ENCODE measurements around the gene RAB9B. TPM values are rescaled to one million over a fixed set of nuclear protein-coding genes. Genes with fewer than 3 reads are reported as not detected.

The RAB9B gene
- total and polyA plus RNA-seq, 2 of the 13 experiments (the other 11 are each of a cell fraction or from before 2014, with no cell fraction given), result 0.04 TPM; not detected in 1

GRCh38 chrX:103774070-103774642 lies 57.9 kb downstream of the RAB9B start:
- intact Hi-C loops (cut with micrococcal nuclease; ENCODE audit: unreplicated experiment), result no loop called here
- ChIA-PET CTCF (ENCODE audit: low intra/inter-chr PET ratio, low total read pairs) (no interaction called here), POLR2A (no interaction called here)
- Histone ChIP-seq H3K4me3 (replicated peaks in 1 of 3; ENCODE audit: insufficient read depth in 1 of 3, low read depth in 2 of 3, low read length in 3 of 3) (no peak overlapping the region), H3K4me2 (ENCODE audit: low read depth, low read length) (no peak overlapping the region), H3K27me3 (ENCODE audit: control insufficient read depth in 1 of 2, insufficient read depth in 2 of 2, low read length in 2 of 2) (no peaks in the 10 kb centered on the region; a peak in 2 of 5 replicates), H4K20me1 (ENCODE audit: insufficient read depth, low read length) (no peaks in the 10 kb centered on the region), H3K4me1 (ENCODE audit: insufficient read depth, low read length) (no peaks in the 10 kb centered on the region), H3K79me2 (ENCODE audit: insufficient read depth, low read length) (no peaks in the 10 kb centered on the region), H3K9me3 (ENCODE audit: low read length) (no peaks in the 10 kb centered on the region), H2AFZ (ENCODE audit: low read length) (no peak overlapping the region), H3K27ac (ENCODE audit: extremely low read length, insufficient read depth, low read length) (no peak overlapping the region), H3K9ac (ENCODE audit: insufficient read depth, low read depth, low read length) (no peak overlapping the region), H3K36me3 (replicated peaks in 1 of 2; ENCODE audit: control insufficient read depth in 1 of 2, insufficient read depth in 2 of 2, low read length in 2 of 2) (no peaks in the 10 kb centered on the region)
- peak; percentile 1 for DNase-seq (ENCODE audit: low spot score)
- 4% methylated on average over 4 of the region's 6 CpGs for WGBS (ENCODE audit: low lambda C conversion rate)
- TF ChIP-seq CTCF (CRISPR knock-in tag; IDR thresholded peaks at IDR 0.05) (0 out of 2 replicates have a peak, but pooled peaks have one; percentile 9), ESRRA (CRISPR knock-in tag; IDR thresholded peaks at IDR 0.05; ENCODE audit: low read depth) (no peak)
- FAIRE-seq, result no peak
- BruUV-seq (replicated peaks), result no TSS peak
- no peak for ATAC-seq
- in situ Hi-C loops (cut with HindIII; ENCODE audit: extremely low pct_ligation_motif_present, low pct_unique_long_range_greater_than_20kb), result no loop called here

- Histone ChIP-seq H3K27ac (ENCODE audit: extremely low read length, insufficient read depth, low read length) (no peak overlapping the region), H3K4me2 (ENCODE audit: low read depth, low read length) (no peak overlapping the region), H3K9me3 (ENCODE audit: low read length) (no peaks in the 10 kb centered on the region), H3K36me3 (replicated peaks in 1 of 2; ENCODE audit: control insufficient read depth in 1 of 2, insufficient read depth in 2 of 2, low read length in 2 of 2) (no peaks in the 10 kb centered on the region), H2AFZ (ENCODE audit: low read length) (no peak overlapping the region), H3K9ac (ENCODE audit: insufficient read depth, low read depth, low read length) (no peak overlapping the region), H3K4me3 (replicated peaks in 1 of 3; ENCODE audit: insufficient read depth in 1 of 3, low read depth in 2 of 3, low read length in 3 of 3) (no peak overlapping the region), H4K20me1 (ENCODE audit: insufficient read depth, low read length) (no peaks in the 10 kb centered on the region), H3K79me2 (ENCODE audit: insufficient read depth, low read length) (no peaks in the 10 kb centered on the region), H3K27me3 (ENCODE audit: control insufficient read depth in 1 of 2, insufficient read depth in 2 of 2, low read length in 2 of 2) (no peaks in the 10 kb centered on the region; a peak in 2 of 5 replicates), H3K4me1 (ENCODE audit: insufficient read depth, low read length) (no peaks in the 10 kb centered on the region)
- TF ChIP-seq ZSCAN5A (CRISPR knock-in tag; IDR thresholded peaks at IDR 0.05; ENCODE audit: borderline replicate concordance) (no peak), ZNF737 (CRISPR knock-in tag; IDR thresholded peaks at IDR 0.05; ENCODE audit: borderline replicate concordance) (no peak), ETV5 (CRISPR knock-in tag; IDR thresholded peaks at IDR 0.05; ENCODE audit: borderline replicate concordance) (no peak), HNRNPLL (IDR thresholded peaks at IDR 0.05; ENCODE audit: low read depth, low read length, poor library complexity, severe bottlenecking) (no peak), ZNF432 (CRISPR knock-in tag; IDR thresholded peaks at IDR 0.05; ENCODE audit: borderline replicate concordance) (no peak), LCORL (IDR thresholded peaks at IDR 0.05) (no peak), LCORL (CRISPR knock-in tag; IDR thresholded peaks at IDR 0.05) (no peak), BATF2 (CRISPR knock-in tag; IDR thresholded peaks at IDR 0.05) (no peak)
- no peak for ATAC-seq
- intact Hi-C loops (cut with micrococcal nuclease; ENCODE audit: unreplicated experiment), result no loop called here
- ChIA-PET CTCF (ENCODE audit: low intra/inter-chr PET ratio, low total read pairs) (no interaction called here), POLR2A (no interaction called here)
- in situ Hi-C loops (cut with HindIII; ENCODE audit: extremely low pct_ligation_motif_present, low pct_unique_long_range_greater_than_20kb), result no loop called here
- FAIRE-seq, result no peak
- 0% methylated on average over 1 of the region's 3 CpGs for WGBS (ENCODE audit: low lambda C conversion rate)
- DNase-seq (ENCODE audit: low spot score), result no peak
- BruUV-seq (replicated peaks), result no TSS peak
Observed at GRCh38 chrX:103773445-103773844, 58.6 kb downstream of the RAB9B start.
